ENCODE results near the gene PPP4R3B.
A peak's percentile ranks its signal among the peaks of the same experiment; 100 is the strongest.
"Not testable (repeated sequence)": the region's sequence is repeated elsewhere in the genome, so short reads cannot be mapped to it uniquely, and the experiment has no call there.

Gene PPP4R3B

DNA sequence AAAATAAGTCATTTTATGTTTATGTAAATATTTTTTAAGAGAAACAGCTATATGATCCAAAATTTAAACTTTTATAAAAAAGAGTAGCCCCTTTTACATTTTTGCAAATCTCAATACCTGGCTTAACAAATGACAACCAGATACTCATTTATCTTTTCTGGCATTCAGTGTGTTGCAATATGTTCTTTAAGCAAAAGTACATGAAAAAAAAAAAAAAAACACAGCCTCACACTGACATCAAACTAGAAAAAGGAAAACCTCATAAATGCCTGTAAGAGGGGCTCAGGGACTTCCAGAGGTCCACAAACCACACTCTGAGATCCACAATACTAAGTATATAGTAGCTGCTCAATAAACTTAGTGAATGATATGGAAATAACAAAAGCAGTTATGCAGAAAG is 21.9 kb downstream of the PPP4R3B start:
- DNase-seq (ENCODE audit: low read depth in 2 of 2) = no peak

DNA sequence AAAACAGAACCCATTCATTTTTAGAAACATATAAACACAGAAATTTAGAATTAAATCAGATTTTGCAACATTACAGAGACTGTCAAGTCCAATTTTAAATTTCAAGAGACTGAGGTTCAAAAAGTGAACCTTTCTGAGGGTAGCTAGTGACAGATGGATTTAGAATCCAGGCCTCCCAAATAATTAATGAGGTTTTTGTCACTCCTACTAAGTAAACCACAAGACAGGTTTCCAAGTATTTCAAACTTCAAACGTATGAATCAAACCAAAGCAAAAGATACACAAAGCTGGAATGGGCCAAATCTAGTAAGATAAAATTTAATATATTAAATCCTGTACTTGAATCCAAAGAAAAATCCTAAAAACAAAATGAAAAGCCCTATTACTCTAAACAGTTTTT is 25.3 kb downstream of the PPP4R3B start:
- no peak for DNase-seq (ENCODE audit: low read depth in 2 of 2)

DNA sequence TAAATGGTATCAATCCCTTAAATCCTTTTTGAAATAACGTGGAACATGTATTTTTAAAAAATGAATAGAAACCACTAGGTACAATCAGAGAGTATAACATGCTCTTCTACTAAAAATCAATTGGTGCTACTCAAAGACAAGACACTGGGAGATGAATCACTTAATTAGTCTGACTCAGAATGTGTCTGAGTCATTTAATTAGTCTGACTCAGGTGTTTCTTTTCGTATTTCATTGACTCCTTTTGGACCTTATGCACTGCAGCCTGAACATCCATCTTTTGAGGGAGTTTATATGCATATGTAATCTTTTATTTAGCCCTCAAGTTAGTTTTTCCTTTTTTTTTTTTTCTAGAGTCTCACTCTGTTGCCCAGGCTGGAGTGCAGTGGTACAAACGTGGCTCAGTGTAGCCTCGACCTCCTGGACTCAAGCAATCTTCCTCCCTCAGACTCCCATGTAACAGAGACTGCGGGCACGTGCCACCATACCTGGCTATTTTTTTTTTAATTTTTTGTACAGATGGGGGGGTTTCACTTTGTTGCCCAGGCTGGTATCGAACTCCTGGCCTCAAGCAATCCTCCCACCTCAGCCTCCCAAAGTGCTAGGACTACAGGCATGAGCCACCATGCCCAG is 26.5 kb downstream of the PPP4R3B start:
- DNase-seq (ENCODE audit: low read depth in 2 of 2) = no peak

DNA sequence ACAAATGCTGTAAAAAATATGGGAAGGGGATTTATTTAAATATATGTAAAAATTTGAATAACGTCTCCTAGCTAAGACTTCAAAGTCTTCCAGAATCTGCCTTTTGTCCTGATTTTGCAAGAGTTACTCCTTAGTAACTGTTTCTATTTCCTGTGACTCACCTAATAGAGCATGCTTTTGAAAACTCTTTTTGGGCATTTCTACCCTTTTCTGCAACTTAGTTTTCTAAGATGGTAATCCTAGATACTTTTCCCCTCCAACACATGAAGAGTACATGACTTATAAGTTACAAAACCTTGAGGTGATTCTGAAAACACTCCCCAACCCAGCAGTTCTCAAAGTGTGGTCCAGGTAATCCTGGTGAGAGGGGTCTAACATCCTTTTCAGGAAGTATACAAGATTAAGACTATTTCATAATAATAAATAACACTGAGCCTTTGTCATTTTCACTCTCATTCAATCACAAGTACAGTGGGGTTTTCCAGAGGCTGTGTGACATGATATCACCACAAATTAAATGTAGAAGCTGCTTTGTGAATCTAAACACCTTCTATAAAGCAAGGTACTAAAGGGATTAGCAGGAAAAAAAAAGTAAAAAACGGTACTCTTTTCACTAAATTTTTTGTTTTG is 31.9 kb downstream of the PPP4R3B start:
- no peak for DNase-seq (ENCODE audit: low read depth in 2 of 2)

DNA sequence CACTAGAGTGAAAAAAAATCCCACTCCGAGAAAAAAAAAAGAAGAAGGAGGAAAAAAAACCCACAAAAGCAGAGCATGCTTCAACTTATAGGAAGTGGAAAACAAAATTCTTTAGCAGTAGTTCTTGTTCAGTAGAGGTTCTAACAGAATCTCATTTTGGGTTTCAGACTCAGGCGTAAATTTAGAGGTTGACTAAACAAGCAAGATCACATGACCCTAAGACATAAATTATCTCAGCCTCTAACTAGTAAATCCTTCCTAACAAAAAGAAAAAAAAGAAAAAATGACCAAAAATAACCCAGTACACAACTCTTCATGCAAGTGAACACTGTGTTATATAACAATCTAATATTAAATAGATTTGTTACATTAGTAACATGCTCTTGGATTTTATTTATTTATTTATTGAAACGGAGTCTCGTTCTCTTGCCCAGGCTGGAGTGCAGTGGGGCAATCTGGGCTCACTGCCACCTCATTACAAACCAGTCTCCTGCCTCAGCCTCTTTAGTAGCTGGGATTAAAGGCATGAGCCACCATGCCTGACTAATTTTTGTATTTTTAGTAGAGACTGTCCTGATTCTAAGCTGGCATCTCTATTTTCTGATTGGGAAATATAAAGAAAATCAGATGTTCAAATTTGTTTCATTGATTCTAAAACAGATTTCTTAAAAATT is 35.4 kb downstream of the PPP4R3B start:
- DNase-seq (ENCODE audit: low read depth in 2 of 2) = no peak

DNA sequence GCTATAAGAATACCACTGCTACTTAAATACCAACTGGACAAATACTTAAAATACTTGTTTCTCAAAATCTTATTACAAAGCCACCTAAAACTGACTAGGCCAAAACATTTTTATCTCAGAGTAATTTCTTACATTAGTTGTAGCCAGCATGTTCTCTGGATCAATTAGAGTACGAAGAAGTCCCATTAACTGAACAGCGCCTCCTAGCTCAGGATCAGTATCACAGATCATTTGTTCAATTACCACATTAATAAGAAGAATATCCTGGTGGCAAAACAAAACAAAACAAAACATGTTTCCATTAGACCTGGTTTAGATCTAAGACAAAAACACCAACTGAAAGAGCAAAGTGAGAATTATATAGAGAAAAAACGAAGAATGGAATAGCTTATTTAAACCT is 36.0 kb downstream of the PPP4R3B start:
- DNase-seq (ENCODE audit: low read depth in 2 of 2) = no peak

DNA sequence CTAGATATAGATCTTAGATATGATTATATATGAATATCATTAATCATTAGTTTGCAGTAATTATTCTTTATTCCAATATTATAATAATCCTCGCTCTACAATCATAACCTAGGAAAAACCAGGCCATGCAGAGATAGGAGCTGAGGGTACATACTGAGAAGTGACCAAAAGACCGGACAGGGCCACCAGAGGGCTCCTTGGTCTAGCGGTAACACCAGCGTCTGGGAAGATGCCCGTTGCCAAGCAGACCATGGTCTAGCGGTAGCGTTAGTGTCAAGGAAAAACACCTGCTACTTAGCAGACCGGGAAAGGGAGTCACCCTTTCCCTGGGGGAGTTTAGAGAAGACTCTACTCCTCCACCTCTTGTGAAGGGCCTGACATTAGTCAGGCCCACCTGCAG is 48.4 kb downstream of the PPP4R3B start:
- not testable (repeated sequence) for DNase-seq (ENCODE audit: low read depth in 2 of 2)

DNA sequence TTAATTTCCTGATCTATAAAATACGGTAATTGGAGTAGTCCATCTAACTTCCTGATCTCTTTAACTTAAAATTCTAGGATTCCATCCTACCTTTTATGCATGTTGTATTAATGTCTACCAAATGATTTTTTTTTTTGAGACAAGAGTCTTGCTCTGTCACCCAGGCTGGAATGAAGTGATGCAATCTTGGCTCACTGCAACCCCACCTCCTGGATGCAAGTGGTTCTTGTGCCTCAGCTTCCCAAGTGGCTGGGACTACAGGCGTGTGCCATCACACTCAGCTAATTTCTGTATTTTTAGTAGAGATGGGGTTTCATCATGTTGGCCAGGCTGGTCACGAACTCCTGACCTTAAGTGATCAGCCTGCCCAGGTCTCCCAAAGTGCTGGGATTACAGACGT is 50.1 kb downstream of the PPP4R3B start:
- no peak for DNase-seq (ENCODE audit: low read depth in 2 of 2)

DNA sequence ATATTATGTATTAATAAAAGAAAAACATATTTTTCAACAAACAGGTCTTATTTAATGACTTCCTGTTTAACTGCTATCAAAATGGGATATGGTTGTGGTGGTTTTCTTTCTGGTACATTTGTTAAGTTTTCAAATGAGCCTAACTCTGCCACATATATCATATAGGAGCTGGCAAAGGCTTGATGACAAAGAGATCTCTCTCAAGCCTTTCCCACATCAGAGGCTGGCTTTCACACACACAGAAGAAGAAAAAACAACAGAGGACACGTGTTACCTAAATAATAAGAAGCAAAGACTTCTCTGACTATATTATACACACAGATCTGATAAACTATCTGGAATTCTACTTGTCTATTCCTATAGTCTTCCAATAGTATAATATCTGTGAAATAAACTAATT is 51.8 kb downstream of the PPP4R3B start:
- DNase-seq (ENCODE audit: low read depth in 2 of 2) = no peak

DNA sequence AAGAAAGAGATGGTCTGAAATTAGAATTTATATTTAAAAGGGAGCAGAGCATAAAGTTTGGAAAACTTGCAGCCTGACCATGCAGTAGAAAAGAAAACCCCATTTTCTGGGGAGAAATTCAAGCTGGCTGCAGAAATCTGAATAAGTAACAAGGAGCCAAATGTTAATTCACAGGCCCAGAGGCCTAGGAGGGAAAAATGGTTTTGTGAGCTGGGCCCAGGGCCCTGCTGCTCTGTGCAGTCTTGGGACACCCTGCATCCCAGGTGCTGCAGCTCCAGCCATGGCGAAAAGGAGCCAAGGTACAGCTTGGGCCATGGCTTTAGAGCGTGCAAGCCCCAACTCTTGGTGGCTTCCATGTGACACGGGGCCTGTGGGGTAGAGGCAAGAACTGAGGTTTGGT is 56.6 kb downstream of the PPP4R3B start:
- no peak for DNase-seq (ENCODE audit: low read depth in 2 of 2)

DNA sequence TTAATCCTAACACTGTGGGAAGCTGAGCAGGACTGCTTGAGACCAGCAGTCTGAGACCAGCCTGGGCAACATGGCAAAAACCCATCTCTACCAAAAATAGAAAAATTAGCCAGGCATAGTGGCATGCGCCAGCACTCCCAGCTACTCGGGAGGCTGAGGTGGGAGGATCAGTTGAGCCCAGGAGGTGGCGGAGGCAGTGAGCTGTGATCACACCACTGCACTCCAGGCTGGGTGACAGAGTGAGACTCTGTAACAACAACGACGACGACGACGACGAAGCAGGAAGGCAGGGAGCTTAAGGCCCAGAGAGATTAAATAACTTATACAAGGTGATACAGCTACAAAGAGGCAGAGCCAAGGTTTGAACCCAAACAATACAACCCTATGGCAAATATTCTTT is 60.6 kb downstream of the PPP4R3B start:
- no peak for DNase-seq (ENCODE audit: low read depth in 2 of 2)

DNA sequence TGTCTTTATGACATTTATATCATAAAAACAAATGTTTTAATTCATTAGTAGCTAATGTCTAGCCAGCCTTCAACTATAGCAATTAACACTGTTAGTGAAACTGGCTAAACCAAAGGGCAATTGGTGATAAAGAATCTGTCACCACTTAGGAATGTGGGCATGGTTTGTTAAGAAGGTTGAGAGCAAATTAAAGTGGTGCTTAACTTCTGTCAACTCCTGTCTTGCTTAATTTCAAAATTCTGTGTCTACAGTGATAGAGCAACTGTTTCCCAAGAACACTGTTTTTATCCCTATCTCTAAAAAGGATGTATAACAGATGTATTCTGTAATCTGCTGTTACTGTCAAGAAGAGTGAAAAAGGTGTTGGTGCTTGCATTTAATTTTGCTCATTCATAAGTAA is 61.4 kb downstream of the PPP4R3B start:
- DNase-seq (ENCODE audit: low read depth in 2 of 2) = no peak

DNA sequence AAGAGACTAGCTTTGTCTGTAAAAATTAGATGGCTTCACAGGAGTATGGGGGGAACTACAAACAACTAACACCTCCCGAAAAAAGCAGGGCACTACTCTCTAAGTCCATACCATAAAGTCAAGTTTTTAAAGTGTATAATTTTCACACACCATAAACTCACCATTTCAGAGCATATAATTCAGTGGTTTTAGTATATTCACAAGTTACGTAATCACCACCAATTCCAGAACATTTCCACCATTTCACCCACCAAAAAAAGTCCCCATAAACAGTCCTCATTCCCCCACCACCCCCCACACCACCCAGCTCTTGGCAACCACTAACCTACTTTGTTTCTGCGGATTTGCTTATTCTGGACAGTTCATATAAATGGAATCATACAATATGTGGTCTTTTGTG is 64.1 kb downstream of the PPP4R3B start:
- DNase-seq (ENCODE audit: low read depth in 2 of 2) = no peak

DNA sequence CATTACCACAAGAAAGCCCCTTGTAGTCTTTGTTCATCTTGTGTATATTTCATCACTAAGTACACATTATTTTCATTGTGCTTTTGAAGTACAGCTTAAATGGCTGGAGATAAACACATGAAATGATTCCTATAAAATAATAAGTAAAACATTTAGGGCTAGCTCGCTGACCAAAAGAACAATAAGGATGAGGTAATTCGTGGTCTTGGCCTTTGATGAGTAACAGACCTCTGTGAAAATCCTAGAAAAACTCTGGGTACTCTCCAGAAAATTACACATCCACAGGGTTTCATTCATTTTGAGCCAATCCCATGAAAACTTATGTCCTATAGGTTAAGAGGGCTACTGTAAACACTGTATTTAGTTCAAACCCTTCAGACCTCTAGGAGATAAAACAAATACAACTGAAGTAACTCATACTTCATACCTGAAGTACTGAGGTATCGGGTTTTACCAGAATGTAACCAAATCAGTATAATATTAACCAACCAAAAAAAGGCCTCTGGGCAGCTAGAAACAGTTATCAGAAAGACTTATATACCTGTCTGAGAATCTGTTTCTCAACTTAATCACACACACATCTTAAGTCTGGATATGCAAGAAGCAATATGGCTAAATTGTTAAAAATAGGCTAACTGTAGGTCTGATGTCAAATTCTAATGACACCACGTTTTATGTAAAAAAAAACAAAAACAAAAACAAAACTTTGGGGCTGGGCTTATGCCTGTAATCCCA is 66.9 kb downstream of the PPP4R3B start:
- no peak for DNase-seq (ENCODE audit: low read depth in 2 of 2)

DNA sequence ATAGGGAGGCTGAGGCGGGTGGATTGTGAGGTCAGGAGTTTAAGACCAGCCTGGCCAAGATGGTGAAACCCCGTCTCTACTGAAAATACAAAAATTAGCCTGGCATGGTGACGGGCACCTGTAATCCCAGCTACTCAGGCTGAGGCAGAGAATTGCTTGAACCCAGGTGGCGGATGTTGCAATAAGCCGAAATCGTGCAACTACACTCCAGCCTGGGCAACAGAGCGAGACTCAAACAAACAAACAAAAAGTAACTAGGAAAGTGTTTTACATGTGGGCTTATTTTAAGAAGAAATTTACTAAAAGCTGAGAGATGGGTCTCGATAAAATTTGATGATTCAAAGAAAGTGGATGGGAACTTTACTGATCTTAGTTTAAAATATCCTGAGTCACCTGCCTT is 69.7 kb downstream of the PPP4R3B start:
- DNase-seq (ENCODE audit: low read depth in 2 of 2) = not testable (repeated sequence)

DNA sequence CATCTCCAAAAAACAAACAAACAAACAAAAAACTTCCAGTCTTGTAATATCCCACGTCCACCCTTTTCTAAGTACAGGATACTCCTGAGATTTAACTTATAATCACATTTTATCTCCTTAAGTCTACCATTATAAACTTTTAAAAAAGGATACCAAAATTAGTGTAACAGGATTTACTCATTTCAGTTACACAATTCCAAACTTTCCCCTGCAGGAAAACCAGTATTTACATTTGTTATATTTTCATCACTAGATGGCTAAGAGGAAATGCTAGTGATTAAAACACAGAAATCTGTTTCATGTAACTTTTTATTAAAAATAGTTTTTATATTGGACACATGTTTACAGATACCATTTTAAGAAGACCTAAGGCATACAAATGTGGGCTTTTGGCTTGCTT is 70.4 kb downstream of the PPP4R3B start:
- DNase-seq (ENCODE audit: low read depth in 2 of 2) = no peak

DNA sequence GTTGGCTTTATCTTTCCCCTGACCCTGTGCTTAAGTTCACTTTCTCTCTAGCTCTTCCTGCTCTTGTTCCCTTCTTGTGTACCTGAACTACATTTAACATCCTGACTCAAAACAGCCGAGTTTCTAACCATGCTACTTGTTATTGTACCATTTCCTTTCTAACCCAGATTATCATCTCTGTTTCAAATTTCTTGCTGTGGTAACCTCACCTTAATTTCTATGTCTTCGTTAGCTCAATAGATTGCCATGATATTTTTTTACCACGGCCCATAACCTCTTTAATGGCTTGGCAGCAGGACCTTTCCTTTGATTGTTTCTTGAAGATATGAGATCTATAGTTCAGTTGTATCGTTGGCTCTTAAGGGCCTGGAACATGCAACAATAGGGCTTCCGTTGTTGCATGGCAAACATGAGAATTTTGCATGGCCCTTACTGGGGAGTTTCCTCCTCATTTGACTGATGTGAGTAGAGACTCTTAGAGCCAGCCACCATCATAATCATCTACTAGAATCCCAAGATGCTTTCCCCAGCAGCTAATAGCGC is 86.8 kb downstream of the PPP4R3B start:
- no peak for DNase-seq (ENCODE audit: low read depth in 2 of 2)

DNA sequence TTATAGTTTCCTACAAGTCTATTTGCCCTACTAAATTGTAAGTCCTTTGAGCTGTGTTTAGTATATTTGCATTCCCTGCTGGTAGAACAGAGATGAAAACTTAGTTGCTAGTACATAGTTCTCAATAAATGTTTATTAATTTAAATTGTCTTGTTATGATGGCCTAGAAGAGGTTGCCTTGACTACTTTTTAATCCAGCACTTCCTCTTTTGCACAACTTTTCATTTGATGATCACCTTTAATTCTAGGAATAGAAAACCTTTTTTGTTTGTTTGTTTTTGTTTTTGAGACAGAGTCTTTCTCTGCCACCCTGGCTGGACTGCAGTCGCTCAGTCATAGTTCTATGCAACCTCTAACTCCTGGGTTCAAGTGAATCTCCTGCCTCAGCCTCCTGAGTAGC is 91.2 kb downstream of the PPP4R3B start:
- no peak for DNase-seq (ENCODE audit: low read depth in 2 of 2)

DNA sequence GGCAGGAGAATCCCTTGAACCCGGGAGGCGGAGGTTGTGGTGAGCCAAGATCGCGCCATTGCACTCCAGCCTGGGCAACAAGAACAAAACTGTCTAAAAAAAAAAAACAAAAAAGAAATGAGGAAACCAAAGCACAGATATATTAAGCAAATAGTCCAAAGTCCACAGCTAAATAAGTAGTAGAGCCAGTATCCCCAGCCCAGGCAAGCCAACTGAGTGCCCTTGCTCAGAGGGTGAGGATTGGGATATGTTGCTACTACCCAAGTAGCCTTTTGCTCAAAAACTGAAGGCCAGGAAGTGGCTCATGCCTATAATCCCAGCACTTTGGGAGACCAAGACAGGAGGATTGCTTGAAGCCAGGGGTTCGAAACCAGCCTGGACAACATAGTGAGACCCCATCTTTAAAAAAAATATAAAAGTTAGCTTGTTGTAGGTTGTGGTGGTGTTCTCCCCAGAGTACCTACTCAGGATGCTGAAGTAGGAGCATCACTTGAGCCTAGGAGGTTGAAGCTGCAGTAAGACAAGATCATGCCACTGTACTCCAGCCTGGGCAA is 92.5 kb downstream of the PPP4R3B start:
- no peak for DNase-seq (ENCODE audit: low read depth in 2 of 2)

DNA sequence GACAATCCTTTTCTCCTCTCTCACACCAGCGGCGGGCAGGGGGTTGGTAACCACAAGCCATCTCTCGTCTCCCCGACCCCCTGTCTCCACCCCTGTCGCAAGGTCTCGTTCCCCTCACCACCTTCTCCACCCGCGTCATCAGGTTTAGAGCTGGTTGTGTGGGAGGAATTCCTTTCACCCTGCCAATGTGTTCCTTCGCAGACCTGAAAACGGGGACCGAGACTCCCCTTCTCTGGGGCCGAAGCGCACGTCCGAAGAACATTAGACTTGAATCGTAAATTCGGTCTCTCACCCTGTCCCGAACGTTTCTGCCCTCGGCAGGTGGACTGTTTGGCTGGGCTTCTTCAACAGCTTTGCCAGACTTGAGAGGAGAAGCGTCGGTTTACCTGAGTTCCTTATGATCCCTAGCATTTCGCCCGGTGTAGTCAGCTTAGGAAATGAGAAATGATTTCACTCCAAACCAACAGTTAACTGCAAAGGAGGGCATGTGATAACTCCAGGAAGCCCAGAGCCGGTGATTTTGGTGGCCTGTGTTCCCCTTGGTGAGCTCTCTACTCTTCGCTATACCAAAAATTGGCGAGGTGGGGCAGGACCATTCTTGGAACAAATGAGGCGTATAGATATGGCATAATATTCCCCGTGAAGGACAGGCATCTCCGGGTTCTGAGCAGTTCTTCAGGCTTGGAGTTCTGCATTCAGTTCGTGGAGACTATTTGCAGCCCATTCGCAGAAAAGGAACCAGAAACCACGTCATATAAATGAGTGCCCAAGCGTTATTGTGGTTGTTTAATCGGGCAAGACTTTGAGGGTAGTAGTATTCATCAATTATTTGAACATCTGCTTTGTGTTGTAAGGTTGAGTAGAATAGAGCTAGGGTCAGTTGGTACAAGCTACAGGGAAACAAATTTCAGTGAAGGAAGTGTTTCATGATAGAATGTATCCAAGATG is 97.2 kb downstream of the PPP4R3B start:
- DNase-seq (ENCODE audit: low read depth in 2 of 2) = peak; percentile 17 to 28

DNA sequence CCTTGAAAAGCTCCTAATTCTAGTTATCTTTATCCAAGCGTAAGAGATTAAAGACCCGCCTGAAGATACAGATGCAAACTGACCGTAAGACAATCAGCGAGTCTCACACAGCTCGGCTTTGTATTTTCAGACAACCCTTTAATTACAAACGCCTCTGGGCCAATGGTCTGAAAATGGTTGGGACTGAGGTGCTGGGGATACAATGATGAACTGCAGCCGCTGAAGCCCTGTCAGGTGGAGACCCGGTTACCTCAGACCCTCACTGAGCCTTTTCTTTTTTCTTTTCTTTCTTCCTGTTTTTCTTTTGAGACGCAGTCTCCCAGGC is 98.6 kb downstream of the PPP4R3B start:
- DNase-seq (ENCODE audit: low read depth in 2 of 2) = no peak

All from stimulated activated CD4-positive, alpha-beta T cell treated with anti-CD3 and anti-CD28 coated beads, Interleukin-12 subunit alpha, Interleukin-12 subunit beta, amount 100 ng/mL, for 24 hours (primary cell).